OCI-LY7 (cell line): ENCODE data around the gene BMX.

Experiments used
- EZH2phosphoT487 ChIP-seq: fragments of 200-600 bp; sonication (generic); IDR thresholded peaks from 2 replicates; pipeline ENCODE4 v1.6.1; 2018; ENCODE audit warnings: low read depth, borderline replicate concordance, mild to moderate bottlenecking, mixed run types, antibody characterized with exemption, low read length, moderate library complexity, mixed read lengths
- TF ChIP-seq, protein P1 (sequence below): fragments of 200-600 bp; sonication (generic); conservative IDR thresholded peaks from 2 replicates; pipeline ENCODE4 v1.5.1; 2014; ENCODE audit warnings: mild to moderate bottlenecking, antibody characterized with exemption, low read length, moderate library complexity, mixed read lengths

DNA sequence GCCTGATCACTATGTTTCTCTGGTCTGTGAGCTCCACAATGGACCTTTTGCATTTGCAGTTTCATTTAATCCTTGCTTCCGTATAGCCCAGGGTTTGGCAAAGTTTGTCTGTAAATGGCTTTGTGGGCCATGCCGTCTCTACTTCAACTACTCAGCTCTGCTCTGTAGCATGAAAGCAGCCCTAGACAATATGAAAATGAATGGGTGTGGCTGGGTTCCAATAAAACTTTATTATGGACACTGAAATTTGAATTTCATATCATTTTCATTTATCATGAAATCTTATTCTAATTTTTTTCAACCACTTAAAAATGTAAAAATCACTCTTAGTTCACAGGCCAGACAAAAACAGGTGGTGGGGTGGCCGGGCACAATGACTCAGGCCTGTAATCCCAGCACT, 58.6 kb downstream of the BMX start:
- TF ChIP-seq, protein P1, sequence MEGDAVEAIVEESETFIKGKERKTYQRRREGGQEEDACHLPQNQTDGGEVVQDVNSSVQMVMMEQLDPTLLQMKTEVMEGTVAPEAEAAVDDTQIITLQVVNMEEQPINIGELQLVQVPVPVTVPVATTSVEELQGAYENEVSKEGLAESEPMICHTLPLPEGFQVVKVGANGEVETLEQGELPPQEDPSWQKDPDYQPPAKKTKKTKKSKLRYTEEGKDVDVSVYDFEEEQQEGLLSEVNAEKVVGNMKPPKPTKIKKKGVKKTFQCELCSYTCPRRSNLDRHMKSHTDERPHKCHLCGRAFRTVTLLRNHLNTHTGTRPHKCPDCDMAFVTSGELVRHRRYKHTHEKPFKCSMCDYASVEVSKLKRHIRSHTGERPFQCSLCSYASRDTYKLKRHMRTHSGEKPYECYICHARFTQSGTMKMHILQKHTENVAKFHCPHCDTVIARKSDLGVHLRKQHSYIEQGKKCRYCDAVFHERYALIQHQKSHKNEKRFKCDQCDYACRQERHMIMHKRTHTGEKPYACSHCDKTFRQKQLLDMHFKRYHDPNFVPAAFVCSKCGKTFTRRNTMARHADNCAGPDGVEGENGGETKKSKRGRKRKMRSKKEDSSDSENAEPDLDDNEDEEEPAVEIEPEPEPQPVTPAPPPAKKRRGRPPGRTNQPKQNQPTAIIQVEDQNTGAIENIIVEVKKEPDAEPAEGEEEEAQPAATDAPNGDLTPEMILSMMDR = no peak
- TF ChIP-seq EZH2phosphoT487 = no peak
